ENCODE results near the gene EBI3. TPM values are rescaled to one million over a fixed set of nuclear protein-coding genes. Genes with fewer than 3 reads are reported as not detected.

EBI3 gene
- polyA plus RNA-seq, 1 donor from 2014 or later = not detected

DNA sequence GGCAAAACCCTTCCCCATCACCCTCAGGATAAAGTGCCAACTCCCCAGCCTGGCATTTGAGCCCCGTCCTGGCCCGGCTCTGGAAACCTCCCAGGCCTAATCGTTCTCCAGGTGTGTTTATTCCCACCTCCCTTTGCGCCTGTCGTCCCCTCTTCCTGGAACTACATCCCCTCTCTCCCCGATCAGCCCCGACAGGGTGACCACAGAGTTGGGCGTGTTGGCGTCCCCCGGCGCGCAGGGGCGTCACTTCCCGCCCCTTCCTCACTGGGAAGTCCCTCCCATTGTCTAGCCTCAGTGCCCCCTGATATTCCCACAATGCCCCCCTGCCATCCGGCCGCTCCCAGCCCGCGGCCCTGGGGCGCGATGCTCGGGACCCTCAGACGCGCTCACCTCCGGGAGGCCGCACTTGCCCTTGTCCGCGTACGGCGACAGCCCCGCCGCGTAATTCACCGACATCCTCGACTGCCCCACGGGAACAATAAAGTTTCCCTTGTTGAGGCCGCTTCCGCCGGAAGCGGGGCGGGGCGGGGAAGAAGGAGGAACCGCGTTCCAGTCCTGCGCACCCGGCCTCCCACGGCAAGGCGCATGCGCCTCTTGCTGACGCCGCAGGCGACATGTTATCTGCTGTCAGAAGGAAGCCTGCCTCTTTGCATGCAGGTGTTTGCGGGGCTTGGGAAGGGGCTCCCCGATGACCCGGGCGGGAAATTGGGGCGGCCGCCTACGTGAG lies 47.1 kb upstream of the EBI3 start, which contains the start of the genes ANKRD24 and SIRT6:
Gene ANKRD24 (plus strand): TSS at position 606 of the 727 bp plus-strand sequence. CDS start 3,737 bp downstream, outside the sequence.
Gene SIRT6 (minus strand): TSS at position 480 of the 727 bp plus-strand sequence. CDS start 24 bp downstream, at position 456.
- Histone ChIP-seq H3K27ac (ENCODE audit: low read length) (peak within 1 kb of the TSS; percentile 88), H3K9ac (ENCODE audit: low read length) (peak within 1 kb of the TSS; percentile 91), H3K4me2 (ENCODE audit: low read length) (peak within 1 kb of the TSS; percentile 81), H2AFZ (ENCODE audit: low read depth, low read length) (peak within 1 kb of the TSS; percentile 95), H3K4me3 (ENCODE audit: low read length) (peak within 1 kb of the TSS; percentile 97), H3F3A (ENCODE audit: insufficient read depth, low read length, poor library complexity, severe bottlenecking) (no peaks in the 10 kb centered on the region), H3K79me2 (replicated peaks; ENCODE audit: insufficient read depth, low read length) (peaks cover 12% of the 10 kb centered on the region), H4K20me1 (ENCODE audit: insufficient read depth) (no peaks in the 10 kb centered on the region), H3K36me3 (ENCODE audit: insufficient read depth, low read length) (no peaks in the 10 kb centered on the region), H3K27me3 (ENCODE audit: insufficient read depth, low read depth, low read length) (no peaks in the 10 kb centered on the region), H3K9me3 (ENCODE audit: low read length) (no peaks in the 10 kb centered on the region), H3K9me2 (ENCODE audit: insufficient read depth, low read length) (no peaks in the 10 kb centered on the region)
- TF ChIP-seq, protein P1, sequence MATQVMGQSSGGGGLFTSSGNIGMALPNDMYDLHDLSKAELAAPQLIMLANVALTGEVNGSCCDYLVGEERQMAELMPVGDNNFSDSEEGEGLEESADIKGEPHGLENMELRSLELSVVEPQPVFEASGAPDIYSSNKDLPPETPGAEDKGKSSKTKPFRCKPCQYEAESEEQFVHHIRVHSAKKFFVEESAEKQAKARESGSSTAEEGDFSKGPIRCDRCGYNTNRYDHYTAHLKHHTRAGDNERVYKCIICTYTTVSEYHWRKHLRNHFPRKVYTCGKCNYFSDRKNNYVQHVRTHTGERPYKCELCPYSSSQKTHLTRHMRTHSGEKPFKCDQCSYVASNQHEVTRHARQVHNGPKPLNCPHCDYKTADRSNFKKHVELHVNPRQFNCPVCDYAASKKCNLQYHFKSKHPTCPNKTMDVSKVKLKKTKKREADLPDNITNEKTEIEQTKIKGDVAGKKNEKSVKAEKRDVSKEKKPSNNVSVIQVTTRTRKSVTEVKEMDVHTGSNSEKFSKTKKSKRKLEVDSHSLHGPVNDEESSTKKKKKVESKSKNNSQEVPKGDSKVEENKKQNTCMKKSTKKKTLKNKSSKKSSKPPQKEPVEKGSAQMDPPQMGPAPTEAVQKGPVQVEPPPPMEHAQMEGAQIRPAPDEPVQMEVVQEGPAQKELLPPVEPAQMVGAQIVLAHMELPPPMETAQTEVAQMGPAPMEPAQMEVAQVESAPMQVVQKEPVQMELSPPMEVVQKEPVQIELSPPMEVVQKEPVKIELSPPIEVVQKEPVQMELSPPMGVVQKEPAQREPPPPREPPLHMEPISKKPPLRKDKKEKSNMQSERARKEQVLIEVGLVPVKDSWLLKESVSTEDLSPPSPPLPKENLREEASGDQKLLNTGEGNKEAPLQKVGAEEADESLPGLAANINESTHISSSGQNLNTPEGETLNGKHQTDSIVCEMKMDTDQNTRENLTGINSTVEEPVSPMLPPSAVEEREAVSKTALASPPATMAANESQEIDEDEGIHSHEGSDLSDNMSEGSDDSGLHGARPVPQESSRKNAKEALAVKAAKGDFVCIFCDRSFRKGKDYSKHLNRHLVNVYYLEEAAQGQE (IDR thresholded peaks at IDR 0.05; ENCODE audit: borderline replicate concordance) = peak; percentile 76
- TF ChIP-seq EP300 (conservative IDR thresholded peaks at IDR 0.05; ENCODE audit: poor library complexity, severe bottlenecking) (peak; percentile 80), MXI1 (conservative IDR thresholded peaks at IDR 0.05; ENCODE audit: poor library complexity, severe bottlenecking) (peak; percentile 75), POLR2AphosphoS5 (IDR thresholded peaks at IDR 0.05) (peak; percentile 96), RAD21 (conservative IDR thresholded peaks at IDR 0.05) (peak; percentile 11), EZH2 (IDR thresholded peaks at IDR 0.05; ENCODE audit: borderline replicate concordance, insufficient read depth, low read length, poor library complexity, severe bottlenecking) (no peak), SMC3 (conservative IDR thresholded peaks at IDR 0.05; ENCODE audit: poor library complexity) (peak; percentile 25), TAF1 (IDR thresholded peaks at IDR 0.05; ENCODE audit: low read depth) (peak; percentile 79)
- TF ChIP-seq, protein P2, sequence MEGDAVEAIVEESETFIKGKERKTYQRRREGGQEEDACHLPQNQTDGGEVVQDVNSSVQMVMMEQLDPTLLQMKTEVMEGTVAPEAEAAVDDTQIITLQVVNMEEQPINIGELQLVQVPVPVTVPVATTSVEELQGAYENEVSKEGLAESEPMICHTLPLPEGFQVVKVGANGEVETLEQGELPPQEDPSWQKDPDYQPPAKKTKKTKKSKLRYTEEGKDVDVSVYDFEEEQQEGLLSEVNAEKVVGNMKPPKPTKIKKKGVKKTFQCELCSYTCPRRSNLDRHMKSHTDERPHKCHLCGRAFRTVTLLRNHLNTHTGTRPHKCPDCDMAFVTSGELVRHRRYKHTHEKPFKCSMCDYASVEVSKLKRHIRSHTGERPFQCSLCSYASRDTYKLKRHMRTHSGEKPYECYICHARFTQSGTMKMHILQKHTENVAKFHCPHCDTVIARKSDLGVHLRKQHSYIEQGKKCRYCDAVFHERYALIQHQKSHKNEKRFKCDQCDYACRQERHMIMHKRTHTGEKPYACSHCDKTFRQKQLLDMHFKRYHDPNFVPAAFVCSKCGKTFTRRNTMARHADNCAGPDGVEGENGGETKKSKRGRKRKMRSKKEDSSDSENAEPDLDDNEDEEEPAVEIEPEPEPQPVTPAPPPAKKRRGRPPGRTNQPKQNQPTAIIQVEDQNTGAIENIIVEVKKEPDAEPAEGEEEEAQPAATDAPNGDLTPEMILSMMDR (IDR thresholded peaks at IDR 0.05; ENCODE audit: poor library complexity, severe bottlenecking) = peak; percentile 19

DNA sequence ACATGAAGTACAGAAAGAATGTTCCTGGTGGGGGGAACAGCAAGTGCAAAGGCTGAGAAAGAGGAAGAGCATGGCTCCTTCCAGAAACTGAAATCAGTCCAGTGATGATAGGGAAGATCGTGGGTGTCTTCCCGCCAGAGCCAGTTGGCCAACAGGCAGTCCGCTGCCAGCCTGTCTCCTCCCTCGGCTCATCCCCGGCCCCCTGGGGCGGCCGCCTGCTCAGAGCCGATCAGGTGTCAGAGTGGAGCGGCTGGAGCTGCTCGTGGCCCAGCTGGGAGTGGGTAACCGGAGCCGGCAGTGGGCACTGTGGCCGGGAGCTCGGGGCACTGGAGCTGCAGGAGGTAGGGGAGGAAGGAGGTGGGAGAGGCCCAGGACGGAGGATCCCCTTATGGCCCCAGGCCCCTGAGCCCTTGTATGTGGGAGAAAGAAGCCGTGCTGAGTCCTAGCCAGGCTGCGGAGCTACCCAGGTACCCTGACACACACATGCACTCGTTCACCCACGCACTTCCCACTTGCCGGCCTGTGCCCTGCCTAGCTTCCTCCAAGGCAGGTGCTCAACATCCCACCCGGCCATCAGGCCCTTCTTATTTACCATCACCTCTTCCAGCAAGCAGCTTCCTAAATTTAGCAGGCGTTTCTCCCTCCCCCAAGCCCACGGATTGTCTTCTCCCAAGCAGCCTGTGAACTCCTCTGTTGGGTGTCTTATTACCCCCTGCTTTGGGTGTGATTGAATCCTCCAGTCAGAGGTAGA lies 45.2 kb upstream of the EBI3 start:
- Histone ChIP-seq H2AFZ (ENCODE audit: low read depth, low read length) (no peak overlapping the region), H3K27me3 (ENCODE audit: insufficient read depth, low read depth, low read length) (no peaks in the 10 kb centered on the region), H3K9me3 (ENCODE audit: low read length) (no peaks in the 10 kb centered on the region), H3K9ac (ENCODE audit: low read length) (no peak overlapping the region), H3K79me2 (replicated peaks; ENCODE audit: insufficient read depth, low read length) (peaks cover 12% of the 10 kb centered on the region), H3K4me2 (ENCODE audit: low read length) (no peak overlapping the region), H3K36me3 (ENCODE audit: insufficient read depth, low read length) (no peaks in the 10 kb centered on the region), H3K27ac (ENCODE audit: low read length) (no peak overlapping the region), H3F3A (ENCODE audit: insufficient read depth, low read length, poor library complexity, severe bottlenecking) (no peaks in the 10 kb centered on the region), H3K9me2 (ENCODE audit: insufficient read depth, low read length) (no peaks in the 10 kb centered on the region), H3K4me3 (ENCODE audit: low read length) (no peak overlapping the region), H4K20me1 (ENCODE audit: insufficient read depth) (no peaks in the 10 kb centered on the region)
- no peak for TF ChIP-seq EP300 (conservative IDR thresholded peaks at IDR 0.05; ENCODE audit: poor library complexity, severe bottlenecking)
- no peak for TF ChIP-seq RAD21 (conservative IDR thresholded peaks at IDR 0.05)
- TF ChIP-seq, protein P1 (IDR thresholded peaks at IDR 0.05; ENCODE audit: borderline replicate concordance) = no peak
- no peak for TF ChIP-seq TAF1 (IDR thresholded peaks at IDR 0.05; ENCODE audit: low read depth)
- no peak for TF ChIP-seq POLR2AphosphoS5 (IDR thresholded peaks at IDR 0.05)
- TF ChIP-seq, protein P2 (IDR thresholded peaks at IDR 0.05; ENCODE audit: poor library complexity, severe bottlenecking) = no peak
- TF ChIP-seq SMC3 (conservative IDR thresholded peaks at IDR 0.05; ENCODE audit: poor library complexity) = no peak
- no peak for TF ChIP-seq EZH2 (IDR thresholded peaks at IDR 0.05; ENCODE audit: borderline replicate concordance, insufficient read depth, low read length, poor library complexity, severe bottlenecking)
- TF ChIP-seq MXI1 (conservative IDR thresholded peaks at IDR 0.05; ENCODE audit: poor library complexity, severe bottlenecking) = no peak

All from neural cell (in vitro differentiated cells).